Stomach smooth muscle (tissue), 2 donors: ENCODE data around the gene TPX2.
A peak's percentile ranks its signal among the peaks of the same experiment; 100 is the strongest.

Experiments
- H3K27ac ChIP-seq: one replicate; pipeline ENCODE4 v1.7.0; 2013; ENCODE audit warnings: mild to moderate bottlenecking, low read length, inconsistent platforms
- H3K27me3 ChIP-seq, 2 donors: one replicate each; pipeline ENCODE4 v1.7.0; 2013; ENCODE audit warnings: low read length in 2 of 2; ENCODE audit not compliant: insufficient read depth in 2 of 2, control insufficient read depth in 1 of 2
- H3K36me3 ChIP-seq, 2 donors: one replicate each; pipeline ENCODE4 v1.7.0; 2013; ENCODE audit warnings: low read length in 2 of 2; ENCODE audit not compliant: control insufficient read depth in 2 of 2, insufficient read depth in 2 of 2
- H3K4me1 ChIP-seq: one replicate; pipeline ENCODE4 v1.7.0; 2013; ENCODE audit warnings: low read length; ENCODE audit not compliant: control insufficient read depth, insufficient read depth
- H3K4me3 ChIP-seq, 2 donors: one replicate each; pipeline ENCODE4 v1.7.0; 2013; ENCODE audit warnings: low read length in 2 of 2
- H3K9ac ChIP-seq, 2 donors: one replicate each; pipeline ENCODE4 v1.7.0; 2013; ENCODE audit warnings: low read length in 2 of 2, mild to moderate bottlenecking in 1 of 2
- H3K9me3 ChIP-seq, 2 donors: one replicate each; pipeline ENCODE4 v1.7.0; 2013; ENCODE audit warnings: low read length in 2 of 2; ENCODE audit not compliant: control insufficient read depth in 2 of 2
- donor health status: healthy.
- donor health status: Pancreatic carcinoma.

The TPX2 gene

GRCh38 chr20:31707994-31708735 lies 30.9 kb upstream of the TPX2 start:
- peaks cover 6 to 12% of the 10 kb centered on the region in 2 donors for H3K36me3 ChIP-seq
- H3K27me3 ChIP-seq: no peaks in the 10 kb centered on the region
- peaks cover 35% of the 10 kb centered on the region for H3K4me1 ChIP-seq
- no peaks in the 10 kb centered on the region for H3K9me3 ChIP-seq
- H3K9ac ChIP-seq: no peak overlapping the region
- H3K4me3 ChIP-seq: no peak overlapping the region
- no peak overlapping the region for H3K27ac ChIP-seq

DNA sequence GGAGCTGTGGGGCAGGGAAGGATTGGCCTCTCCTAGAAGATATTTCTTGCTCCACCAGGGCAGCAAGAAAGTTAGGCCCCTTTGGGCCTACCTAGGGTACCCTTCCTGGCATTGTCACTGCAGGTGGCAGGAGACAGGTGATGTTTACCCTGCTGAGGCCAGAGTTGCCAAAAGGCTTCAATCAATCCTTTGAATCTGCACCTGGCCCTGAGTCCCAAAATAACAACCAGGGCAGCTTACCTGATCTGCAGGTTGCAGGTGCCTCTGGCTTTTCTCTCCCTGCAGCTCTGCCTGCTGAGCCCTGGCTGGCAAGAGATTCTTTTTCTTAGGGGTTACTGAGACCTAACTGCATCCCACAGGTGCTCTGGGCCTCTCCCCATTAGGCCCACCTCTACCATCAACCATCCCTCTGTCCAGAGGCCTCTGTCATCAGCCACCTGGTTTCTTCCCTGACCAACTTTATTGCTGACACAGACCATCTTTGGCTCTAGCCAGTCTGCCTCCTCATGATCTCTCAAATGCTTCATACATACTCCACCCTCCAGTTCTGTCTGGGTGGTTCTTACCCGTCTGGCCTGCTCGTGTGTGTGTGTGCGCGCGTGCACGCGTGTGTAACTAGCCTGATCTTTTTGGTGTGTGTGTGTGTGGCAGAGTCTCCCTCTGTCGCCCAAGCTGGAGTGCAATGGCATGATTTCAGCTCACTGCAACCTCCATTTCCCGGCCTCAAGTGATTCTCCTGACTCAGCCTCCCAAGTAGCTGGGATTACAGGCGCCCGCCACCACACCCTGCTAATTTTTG lies 30.2 kb upstream of the TPX2 start:
- Histone ChIP-seq H3K9ac (no peak overlapping the region), H3K4me3 (no peak overlapping the region), H3K27me3 (no peaks in the 10 kb centered on the region), H3K4me1 (peaks cover 38% of the 10 kb centered on the region), H3K27ac (no peak overlapping the region), H3K9me3 (no peaks in the 10 kb centered on the region), H3K36me3 (peaks cover 6 to 12% of the 10 kb centered on the region in 2 donors)

DNA sequence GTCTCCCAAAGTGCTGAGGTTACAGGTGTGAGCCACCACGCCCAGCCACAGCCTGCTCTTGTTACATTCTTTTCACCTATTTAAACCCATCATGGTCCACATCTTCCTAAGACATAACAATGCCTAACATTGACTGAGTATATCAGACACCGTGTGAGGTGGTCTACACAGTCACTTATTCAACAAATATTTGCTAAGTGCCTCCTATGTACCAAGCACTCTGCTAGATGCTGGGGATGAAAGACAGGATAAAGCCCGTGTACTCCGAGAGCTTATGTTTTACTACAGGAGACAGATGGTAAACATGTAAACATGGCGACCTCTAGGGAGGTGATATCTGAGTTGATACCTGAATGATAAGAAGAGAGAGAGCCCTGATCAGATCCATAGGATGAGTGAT lies 29.2 kb upstream of the TPX2 start:
- H3K4me1 ChIP-seq: peaks cover 37% of the 10 kb centered on the region

GRCh38 chr20:31710423-31711108 lies 28.5 kb upstream of the TPX2 start:
- Histone ChIP-seq H3K27me3 (no peaks in the 10 kb centered on the region), H3K36me3 (peaks cover 6 to 20% of the 10 kb centered on the region in 2 donors), H3K27ac (peak overlapping the region; percentile 82), H3K9ac (no peak overlapping the region), H3K4me1 (peaks cover 37% of the 10 kb centered on the region), H3K9me3 (no peaks in the 10 kb centered on the region), H3K4me3 (no peak overlapping the region)

More for the DNA sequence above, 29.2 kb upstream of the TPX2 start:
- Histone ChIP-seq H3K27ac (no peak overlapping the region), H3K4me3 (no peak overlapping the region), H3K9me3 (no peaks in the 10 kb centered on the region), H3K27me3 (no peaks in the 10 kb centered on the region), H3K36me3 (peaks cover 6 to 16% of the 10 kb centered on the region in 2 donors), H3K9ac (no peak overlapping the region)

- peaks cover 6 to 17% of the 10 kb centered on the region in 2 donors for H3K36me3 ChIP-seq
- peak overlapping the region; percentile 82 for H3K27ac ChIP-seq
- H3K9ac ChIP-seq: peak overlapping the region in 1 of 2 donors; percentile 3
- H3K27me3 ChIP-seq: no peaks in the 10 kb centered on the region
- peak overlapping the region in 1 of 2 donors; percentile 52 for H3K4me3 ChIP-seq
- H3K9me3 ChIP-seq: no peaks in the 10 kb centered on the region
- peaks cover 37% of the 10 kb centered on the region for H3K4me1 ChIP-seq
These were observed 27.6 kb upstream of the TPX2 start for GRCh38 chr20:31711179-31712111.

DNA sequence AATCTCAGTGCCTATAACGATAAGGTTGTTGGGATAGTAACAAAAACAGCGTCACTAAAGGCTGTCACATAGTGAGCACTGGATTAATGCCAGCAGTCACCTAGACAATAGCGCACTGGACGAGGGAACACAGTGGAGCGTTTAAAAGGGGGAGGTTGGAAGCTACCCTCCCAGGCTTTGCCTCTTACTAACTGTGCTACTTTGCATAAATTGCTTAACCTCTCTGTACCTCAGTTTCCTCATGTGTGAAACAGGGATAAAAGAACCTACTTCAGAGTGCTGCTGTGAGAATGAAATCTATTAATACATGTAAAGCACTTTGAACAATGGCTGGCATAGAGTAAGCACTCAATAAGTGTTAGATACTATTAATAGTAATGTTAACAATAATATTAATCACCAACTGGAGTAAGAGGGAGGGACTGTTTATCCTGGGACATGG lies 27.0 kb upstream of the TPX2 start:
- Histone ChIP-seq H3K9ac (peak overlapping the region; percentile 43 to 60), H3K27ac (peak overlapping the region; percentile 82), H3K4me3 (peak overlapping the region in 1 of 2 donors; percentile 52), H3K27me3 (no peaks in the 10 kb centered on the region), H3K36me3 (peaks cover 1 to 10% of the 10 kb centered on the region in 2 donors), H3K9me3 (no peaks in the 10 kb centered on the region), H3K4me1 (peaks cover 41% of the 10 kb centered on the region)

DNA sequence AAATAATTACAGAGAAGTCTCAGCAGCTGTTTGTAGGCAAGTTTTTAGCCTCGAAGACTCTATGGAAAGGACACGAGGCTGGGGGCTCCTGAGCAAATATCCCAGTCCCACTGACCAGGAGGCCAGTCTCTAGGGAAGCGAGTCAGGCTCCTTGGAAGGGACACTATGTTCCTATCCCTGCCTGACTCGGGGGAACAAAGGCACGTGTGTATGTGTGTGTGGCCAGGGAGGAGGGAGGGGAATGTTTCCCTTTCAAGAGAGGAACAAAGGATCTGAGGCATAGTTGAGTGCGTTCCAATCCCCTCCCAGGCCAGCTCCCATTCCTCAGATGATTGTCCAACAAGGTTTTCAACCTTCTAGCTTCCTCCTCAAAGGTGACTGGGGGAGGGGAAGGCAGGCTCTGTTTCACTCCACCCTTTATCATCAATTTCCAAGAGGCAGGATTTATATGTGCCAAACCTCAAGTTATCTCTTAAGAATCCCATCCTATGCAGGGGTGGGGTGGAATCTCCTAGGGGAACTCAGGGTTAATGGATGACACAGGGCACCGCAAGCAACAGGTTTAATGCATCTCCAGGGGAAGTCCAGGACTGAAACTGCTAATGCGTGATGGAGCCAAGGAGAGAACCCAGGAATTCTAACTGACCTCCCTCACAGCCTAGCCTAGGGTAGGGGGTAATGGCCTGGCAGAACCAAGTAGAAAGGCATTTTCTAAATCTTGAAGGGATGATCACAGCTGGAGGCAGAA lies 26.4 kb upstream of the TPX2 start:
- Histone ChIP-seq H3K9me3 (no peaks in the 10 kb centered on the region), H3K27me3 (no peaks in the 10 kb centered on the region), H3K27ac (peak overlapping the region; percentile 82), H3K4me1 (peaks cover 41% of the 10 kb centered on the region), H3K4me3 (peak overlapping the region in 1 of 2 donors; percentile 52), H3K36me3 (peaks cover 0 to 10% of the 10 kb centered on the region in 2 donors), H3K9ac (peak overlapping the region; percentile 43 to 60)

GRCh38 chr20:31713312-31714273 lies 25.5 kb upstream of the TPX2 start:
- H3K36me3 ChIP-seq: peaks cover 0 to 10% of the 10 kb centered on the region in 2 donors
- no peaks in the 10 kb centered on the region for H3K9me3 ChIP-seq
- H3K4me3 ChIP-seq: peak overlapping the region in 1 of 2 donors; percentile 52
- H3K4me1 ChIP-seq: peaks cover 45% of the 10 kb centered on the region
- H3K27me3 ChIP-seq: no peaks in the 10 kb centered on the region
- peak overlapping the region; percentile 43 to 60 for H3K9ac ChIP-seq
- peak overlapping the region; percentile 82 for H3K27ac ChIP-seq

GRCh38 chr20:31715766-31716165 lies 23.3 kb upstream of the TPX2 start:
- peaks cover 4 to 16% of the 10 kb centered on the region in 2 donors for H3K36me3 ChIP-seq
- no peaks in the 10 kb centered on the region for H3K27me3 ChIP-seq
- H3K4me3 ChIP-seq: no peak overlapping the region
- H3K27ac ChIP-seq: no peak overlapping the region
- peaks cover 60% of the 10 kb centered on the region for H3K4me1 ChIP-seq
- H3K9me3 ChIP-seq: no peaks in the 10 kb centered on the region
- H3K9ac ChIP-seq: no peak overlapping the region
